DND-41 (cell line): ENCODE data around the gene EFTUD2.

Experiments
- ATAC-seq: fragments of 200-7000 bp; cut with Tn5 transposase; 3 replicates; pipeline ENCODE4 v1.9.1; 2021; ENCODE audit warnings: low read depth; ENCODE audit not compliant: insufficient read depth
- DNase-seq: peaks from one replicate; pipeline ENCODE4 v3.0.0-alpha.2; 2020
- H2AFZ ChIP-seq: 2 replicates; pipeline ENCODE4 v1.6.0; 2012; ENCODE audit warnings: low read depth, low read length
- H3K27ac ChIP-seq: 2 replicates; pipeline ENCODE4 v1.5.1; 2012; ENCODE audit warnings: low read length, inconsistent platforms
- H3K27me3 ChIP-seq: fragments of 200-600 bp; sonication (generic); 2 replicates; pipeline ENCODE4 v1.6.0; 2012; ENCODE audit warnings: low read length, mild to moderate bottlenecking, inconsistent platforms; ENCODE audit not compliant: insufficient read depth, poor library complexity
- H3K36me3 ChIP-seq: 2 replicates; pipeline ENCODE4 v1.5.1; 2012; ENCODE audit warnings: low read length, inconsistent platforms; ENCODE audit not compliant: insufficient read depth
- H3K4me1 ChIP-seq: 2 replicates; pipeline ENCODE4 v1.5.1; 2012; ENCODE audit warnings: mild to moderate bottlenecking, low read length; ENCODE audit not compliant: insufficient read depth
- H3K4me2 ChIP-seq: 2 replicates; pipeline ENCODE4 v1.6.0; 2012; ENCODE audit warnings: mild to moderate bottlenecking, moderate library complexity, low read length, inconsistent platforms; ENCODE audit not compliant: insufficient read depth
- H3K4me3 ChIP-seq, 2 experiments: fragments of 200-600 bp in 1 of 2; shearing (Covaris generic) in 1 of 2; 2 replicates each; pipeline ENCODE4 v1.5.1; 2012 to 2016; ENCODE audit warnings: inconsistent platforms in 2 of 2, low read length in 2 of 2, mild to moderate bottlenecking in 2 of 2, low read depth in 1 of 2, moderate library complexity in 1 of 2
- H3K79me2 ChIP-seq: 2 replicates; pipeline ENCODE4 v1.6.0; 2012; ENCODE audit warnings: low read length, inconsistent platforms; ENCODE audit not compliant: insufficient read depth
- H3K9ac ChIP-seq: 2 replicates; pipeline ENCODE4 v1.6.0; 2012; ENCODE audit warnings: low read depth, mild to moderate bottlenecking, inconsistent platforms, low read length, moderate library complexity
- H3K9me3 ChIP-seq: 2 replicates; pipeline ENCODE4 v1.5.1; 2012; ENCODE audit warnings: low read length, moderate library complexity, mild to moderate bottlenecking, inconsistent platforms; ENCODE audit not compliant: insufficient read depth, severe bottlenecking
- H4K20me1 ChIP-seq: 2 replicates; pipeline ENCODE4 v1.6.0; 2012; ENCODE audit warnings: low read length; ENCODE audit not compliant: insufficient read depth
- CTCF ChIP-seq: IDR thresholded peaks from 2 replicates; pipeline ENCODE4 v1.5.1; 2012; ENCODE audit warnings: borderline replicate concordance, low read length, moderate library complexity, mild to moderate bottlenecking; ENCODE audit not compliant: poor library complexity, severe bottlenecking; ENCODE audit errors: extremely low read depth
- EZH2 ChIP-seq: IDR thresholded peaks from 3 replicates; pipeline ENCODE4 v1.6.1; 2012; ENCODE audit warnings: borderline replicate concordance, low read depth, mild to moderate bottlenecking, moderate library complexity, low read length, inconsistent platforms; ENCODE audit not compliant: severe bottlenecking

Gene EFTUD2

GRCh38 chr17:44933824-44934744 lies 34.8 kb upstream of the EFTUD2 start:
- H3K9ac ChIP-seq: no peak overlapping the region
- H3K9me3 ChIP-seq: no peaks in the 10 kb centered on the region
- H3K4me3 ChIP-seq: no peak overlapping the region
- no peak for ATAC-seq
- H3K36me3 ChIP-seq: peaks cover 94% of the 10 kb centered on the region
- no peak overlapping the region for H3K4me2 ChIP-seq
- no peak overlapping the region for H3K27ac ChIP-seq
- peaks cover 45% of the 10 kb centered on the region for H3K79me2 ChIP-seq
- H4K20me1 ChIP-seq: peaks cover 63% of the 10 kb centered on the region
- no peak for TF ChIP-seq CTCF
- no peak for TF ChIP-seq EZH2
- H3K4me1 ChIP-seq: 0 out of 2 replicates have a peak, but pooled peaks cover 3% of the 10 kb centered on the region
- no peak for DNase-seq
- H3K27me3 ChIP-seq: no peaks in the 10 kb centered on the region
- H2AFZ ChIP-seq: no peak overlapping the region

DNA sequence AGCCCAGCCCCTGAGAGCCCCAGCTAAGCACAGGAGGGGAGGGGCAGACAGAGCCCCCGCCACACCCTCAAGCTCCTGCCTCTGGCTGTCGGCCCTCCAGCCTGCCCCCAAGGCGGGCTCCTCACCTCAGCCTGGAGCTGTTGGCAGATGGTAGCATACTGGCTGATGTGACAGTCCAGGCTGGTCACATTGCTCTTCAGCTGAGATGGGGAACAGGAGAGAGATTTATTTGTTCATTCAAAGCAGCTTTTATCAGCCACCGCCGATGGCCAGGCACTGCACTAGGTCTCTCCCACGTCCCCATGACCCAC lies 33.5 kb upstream of the EFTUD2 start:
- Histone ChIP-seq H3K4me2 (no peak overlapping the region), H2AFZ (no peak overlapping the region), H4K20me1 (peaks cover 67% of the 10 kb centered on the region), H3K9ac (no peak overlapping the region), H3K4me3 (no peak overlapping the region), H3K36me3 (peaks cover 97% of the 10 kb centered on the region), H3K4me1 (no peaks in the 10 kb centered on the region), H3K27me3 (no peaks in the 10 kb centered on the region), H3K79me2 (peaks cover 33% of the 10 kb centered on the region), H3K27ac (no peak overlapping the region), H3K9me3 (no peaks in the 10 kb centered on the region)
- TF ChIP-seq EZH2 (no peak), CTCF (no peak)
- no peak for ATAC-seq
- no peak for DNase-seq

- no peak overlapping the region for H2AFZ ChIP-seq
- H3K9ac ChIP-seq: no peak overlapping the region
- H3K4me2 ChIP-seq: no peak overlapping the region
- peaks cover 28% of the 10 kb centered on the region for H3K79me2 ChIP-seq
- no peaks in the 10 kb centered on the region for H3K27me3 ChIP-seq
- no peak for DNase-seq
- ATAC-seq: no peak
- no peak overlapping the region for H3K4me3 ChIP-seq
- no peaks in the 10 kb centered on the region for H3K9me3 ChIP-seq
- no peak for TF ChIP-seq CTCF
- H4K20me1 ChIP-seq: peaks cover 72% of the 10 kb centered on the region
- peaks cover 97% of the 10 kb centered on the region for H3K36me3 ChIP-seq
- no peak overlapping the region for H3K27ac ChIP-seq
- H3K4me1 ChIP-seq: no peaks in the 10 kb centered on the region
Measured at GRCh38 chr17:44932096-44932786, 33.0 kb upstream of the EFTUD2 start.
